ENCODE results near the gene RSPH4A.

RSPH4A gene

DNA sequence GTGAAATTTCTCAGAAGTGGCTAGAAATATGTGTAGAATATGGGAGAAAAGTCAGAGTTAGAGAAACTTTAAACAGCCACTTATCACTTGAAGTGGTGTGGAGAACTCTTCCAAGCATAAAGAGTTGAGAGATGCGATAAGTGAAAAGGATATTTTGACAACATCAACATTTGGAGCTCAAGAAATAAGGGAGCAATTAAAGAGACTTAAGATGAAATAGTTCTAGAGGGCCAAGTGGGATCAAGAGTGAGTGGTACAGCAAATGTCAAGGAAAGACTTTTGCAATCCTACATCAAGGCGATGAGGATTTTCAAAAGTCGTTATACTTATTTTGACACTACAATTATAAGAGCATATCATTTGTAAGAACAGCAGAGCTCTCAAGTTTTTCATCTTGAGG lies 9.6 kb downstream of the RSPH4A start:
- TF ChIP-seq, protein P1, sequence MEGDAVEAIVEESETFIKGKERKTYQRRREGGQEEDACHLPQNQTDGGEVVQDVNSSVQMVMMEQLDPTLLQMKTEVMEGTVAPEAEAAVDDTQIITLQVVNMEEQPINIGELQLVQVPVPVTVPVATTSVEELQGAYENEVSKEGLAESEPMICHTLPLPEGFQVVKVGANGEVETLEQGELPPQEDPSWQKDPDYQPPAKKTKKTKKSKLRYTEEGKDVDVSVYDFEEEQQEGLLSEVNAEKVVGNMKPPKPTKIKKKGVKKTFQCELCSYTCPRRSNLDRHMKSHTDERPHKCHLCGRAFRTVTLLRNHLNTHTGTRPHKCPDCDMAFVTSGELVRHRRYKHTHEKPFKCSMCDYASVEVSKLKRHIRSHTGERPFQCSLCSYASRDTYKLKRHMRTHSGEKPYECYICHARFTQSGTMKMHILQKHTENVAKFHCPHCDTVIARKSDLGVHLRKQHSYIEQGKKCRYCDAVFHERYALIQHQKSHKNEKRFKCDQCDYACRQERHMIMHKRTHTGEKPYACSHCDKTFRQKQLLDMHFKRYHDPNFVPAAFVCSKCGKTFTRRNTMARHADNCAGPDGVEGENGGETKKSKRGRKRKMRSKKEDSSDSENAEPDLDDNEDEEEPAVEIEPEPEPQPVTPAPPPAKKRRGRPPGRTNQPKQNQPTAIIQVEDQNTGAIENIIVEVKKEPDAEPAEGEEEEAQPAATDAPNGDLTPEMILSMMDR (conservative IDR thresholded peaks at IDR 0.05; ENCODE audit: low read depth, low read length), result no peak
- no peak for DNase-seq (ENCODE audit: low read depth)
- H3K4me3 ChIP-seq (ENCODE audit: low read length), result no peak overlapping the region

DNA sequence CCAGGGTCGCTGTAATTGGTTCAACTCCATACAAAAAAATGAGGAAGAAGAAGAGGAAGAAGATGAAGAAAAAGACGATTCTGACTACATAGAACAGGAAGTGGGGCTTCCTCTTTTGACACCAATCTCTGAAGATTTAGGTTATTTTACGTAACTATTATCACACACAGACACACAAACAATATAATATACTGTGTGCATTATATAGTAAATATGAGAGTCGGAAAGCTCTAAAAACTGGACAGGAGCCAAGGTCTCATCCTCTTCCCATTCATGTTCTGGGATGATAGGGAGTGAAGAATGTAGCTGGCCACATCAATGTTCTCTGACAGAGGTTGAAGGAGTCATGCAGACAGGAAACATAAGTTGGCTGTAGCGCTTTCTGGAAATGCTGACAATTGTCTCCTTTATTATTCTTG lies 13.3 kb downstream of the RSPH4A start:
- H3K4me3 ChIP-seq (ENCODE audit: low read length), result no peak overlapping the region
- TF ChIP-seq, protein P1 (conservative IDR thresholded peaks at IDR 0.05; ENCODE audit: low read depth, low read length), result no peak
- DNase-seq (ENCODE audit: low read depth), result no peak

DNA sequence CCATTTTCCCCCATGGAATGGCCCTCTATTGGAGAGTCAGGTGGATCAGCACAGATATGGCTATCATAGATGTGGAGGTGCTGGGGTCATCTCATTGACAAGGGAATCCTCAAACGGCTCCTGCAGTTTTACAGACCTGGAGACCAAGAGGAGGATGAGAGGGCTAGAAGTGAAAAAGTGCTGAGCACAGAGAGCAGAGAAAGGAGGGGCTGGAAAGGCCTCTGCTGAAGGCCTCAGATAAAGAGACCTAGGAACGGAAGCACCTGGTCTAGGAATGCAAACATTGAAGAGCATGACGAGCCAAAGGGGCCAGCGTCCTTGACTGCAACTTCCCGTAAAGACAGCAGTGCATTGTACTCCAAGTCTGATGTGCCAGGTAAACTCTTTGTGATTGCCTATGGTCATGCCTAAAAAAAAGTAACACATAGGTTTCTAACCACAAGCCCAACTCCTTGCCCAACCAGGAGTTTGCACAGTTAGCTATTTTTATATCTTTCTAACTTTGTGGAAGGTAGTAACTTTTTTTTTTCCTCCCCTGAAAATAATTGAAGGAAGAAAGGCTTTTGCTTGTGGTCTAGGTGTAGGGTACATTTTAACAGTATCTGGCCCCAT lies 15.2 kb downstream of the RSPH4A start:
- DNase-seq (ENCODE audit: low read depth), result no peak
- TF ChIP-seq, protein P1 (conservative IDR thresholded peaks at IDR 0.05; ENCODE audit: low read depth, low read length), result no peak

DNA sequence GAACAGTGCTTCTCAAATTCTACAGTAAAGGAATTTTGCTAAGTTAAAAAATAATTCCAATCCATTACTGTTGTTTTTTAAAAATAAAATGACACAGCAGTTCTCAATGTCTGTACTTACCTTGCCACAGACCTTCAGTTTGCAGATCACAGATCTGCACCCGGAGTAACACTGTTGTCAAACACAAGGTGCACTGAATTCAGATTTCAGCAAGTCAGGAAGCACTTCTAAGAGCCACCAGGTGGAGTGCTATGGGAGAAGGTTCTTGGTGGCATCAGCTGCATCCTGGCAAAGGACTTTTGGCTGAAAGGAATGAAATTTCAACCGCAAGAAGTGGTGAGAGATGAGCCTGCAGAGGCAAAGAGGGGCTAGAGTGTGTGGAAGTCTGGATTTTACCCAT lies 17.4 kb downstream of the RSPH4A start:
- H3K4me3 ChIP-seq (ENCODE audit: low read length), result no peak overlapping the region
- DNase-seq (ENCODE audit: low read depth), result no peak
- TF ChIP-seq, protein P1 (conservative IDR thresholded peaks at IDR 0.05; ENCODE audit: low read depth, low read length), result peak; percentile 37

More for the DNA sequence above, 15.2 kb downstream of the RSPH4A start:
- H3K4me3 ChIP-seq (ENCODE audit: low read length), result no peak overlapping the region

DNA sequence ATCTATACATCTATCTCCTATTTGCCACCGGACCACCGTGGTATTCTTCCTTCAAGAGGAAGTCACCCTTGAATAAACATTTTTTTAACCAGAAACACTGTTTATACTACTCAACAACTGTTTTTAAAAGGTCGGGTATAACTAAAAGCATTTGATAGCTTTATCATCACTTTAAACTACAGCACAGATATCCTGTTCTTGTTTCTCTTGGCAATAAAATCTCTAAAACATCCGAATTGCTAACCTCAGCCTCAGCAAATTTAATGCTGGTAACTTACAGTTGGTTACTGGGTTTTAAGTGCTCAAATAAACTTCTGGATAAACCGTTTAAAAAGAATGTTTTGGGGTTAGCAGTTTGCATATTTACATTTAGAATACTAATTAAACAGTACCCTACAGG lies 31.9 kb downstream of the RSPH4A start:
- no peak overlapping the region for H3K4me3 ChIP-seq (ENCODE audit: low read length)
- TF ChIP-seq, protein P1 (conservative IDR thresholded peaks at IDR 0.05; ENCODE audit: low read depth, low read length), result no peak
- DNase-seq (ENCODE audit: low read depth), result no peak

DNA sequence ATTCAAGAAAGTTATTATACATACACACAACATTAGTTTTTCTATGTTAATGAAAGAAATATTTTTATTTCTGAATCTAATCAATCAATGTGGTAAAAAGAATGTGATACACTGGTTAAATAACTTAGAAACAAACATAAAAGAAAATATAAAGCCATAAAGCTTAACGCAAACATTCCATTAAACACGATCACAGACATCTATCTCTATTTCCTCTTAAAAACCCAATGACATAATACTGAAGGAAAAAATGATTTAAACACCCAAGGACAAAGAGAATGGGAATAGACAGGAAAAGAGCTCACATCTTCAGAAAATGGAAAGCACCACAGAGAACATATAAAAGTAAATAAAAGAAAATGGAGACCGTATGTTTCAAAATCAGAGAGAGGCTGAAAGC lies 32.9 kb downstream of the RSPH4A start:
- DNase-seq (ENCODE audit: low read depth), result no peak
- TF ChIP-seq, protein P1 (conservative IDR thresholded peaks at IDR 0.05; ENCODE audit: low read depth, low read length), result no peak
- H3K4me3 ChIP-seq (ENCODE audit: low read length), result no peak overlapping the region

DNA sequence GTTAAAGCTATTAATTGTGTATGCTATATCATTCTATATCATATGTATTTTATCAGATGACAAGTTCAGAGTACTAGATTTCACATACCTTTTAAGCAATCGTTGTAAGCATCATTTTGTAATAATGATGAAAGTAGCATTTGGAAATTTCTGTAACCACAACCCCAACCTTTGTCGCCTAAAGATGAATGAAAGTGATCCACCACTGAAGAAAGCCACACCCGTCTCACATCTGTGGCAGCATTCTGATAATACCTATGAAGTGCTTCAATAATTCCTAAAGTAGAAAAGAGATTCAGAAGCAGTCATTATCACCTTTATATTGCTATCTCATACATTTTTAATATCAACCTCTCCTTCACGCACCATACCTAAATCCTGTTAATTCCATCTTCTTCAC lies 35.6 kb downstream of the RSPH4A start:
- no peak for DNase-seq (ENCODE audit: low read depth)
- TF ChIP-seq, protein P1 (conservative IDR thresholded peaks at IDR 0.05; ENCODE audit: low read depth, low read length), result no peak
- H3K4me3 ChIP-seq (ENCODE audit: low read length), result no peak overlapping the region
